Upper lobe of left lung (tissue), 6 donors: ENCODE measurements around the gene S100A1. TPM values are rescaled to one million over a fixed set of nuclear protein-coding genes. Genes with fewer than 3 reads are reported as not detected.

Source experiments
- ATAC-seq, 2 donors: fragments of 200-7000 bp; cut with Tn5 transposase; one replicate each; pipeline ENCODE4 v1.9.1; 2022; ENCODE audit warnings: mild to moderate bottlenecking in 2 of 2, moderate library complexity in 2 of 2; ENCODE audit not compliant: low FRiP score in 2 of 2
- DNase-seq, 2 donors: peaks; one replicate each; pipeline ENCODE4 v3.0.0-alpha.2; 2019 to 2020
- H3K27ac ChIP-seq, 4 donors: fragments of 200-600 bp; sonication (generic); one replicate each; pipeline ENCODE4 v1.5.1; 2016 to 2019
- H3K27me3 ChIP-seq, 4 donors: fragments of 200-600 bp; sonication (generic); one replicate each; pipeline ENCODE4 v1.5.1; 2017 to 2019
- H3K36me3 ChIP-seq, 4 donors: fragments of 200-600 bp; sonication (generic); one replicate each; pipeline ENCODE4 v1.5.1; 2016 to 2019
- H3K4me1 ChIP-seq, 4 donors: fragments of 200-600 bp; sonication (generic); one replicate each; pipeline ENCODE4 v1.5.1; 2018 to 2019
- H3K4me3 ChIP-seq, 4 donors: fragments of 200-600 bp; sonication (generic); one replicate each; pipeline ENCODE4 v1.5.1; 2017 to 2019; ENCODE audit warnings: mild to moderate bottlenecking in 2 of 4, moderate library complexity in 1 of 4
- H3K9me3 ChIP-seq, 4 donors: fragments of 200-600 bp; sonication (generic); one replicate each; pipeline ENCODE4 v1.5.1; 2018 to 2019
- EP300 ChIP-seq, 4 donors: sonication (generic); formaldehyde crosslinking; IDR thresholded peaks; one replicate each; pipeline ENCODE4 v1.5.1; 2017; ENCODE audit warnings: antibody characterized with exemption in 4 of 4, control low read depth in 2 of 4
- POLR2A ChIP-seq, 4 donors: fragments of 450-650 bp; IDR thresholded peaks; one replicate each; pipeline ENCODE4 v1.5.1; 2016 to 2017; ENCODE audit warnings: antibody characterized with exemption in 4 of 4, mild to moderate bottlenecking in 2 of 4
- POLR2AphosphoS5 ChIP-seq, 2 donors: sonication (generic); formaldehyde crosslinking; IDR thresholded peaks; one replicate each; pipeline ENCODE4 v1.5.1; 2017; ENCODE audit warnings: antibody characterized with exemption in 2 of 2
- WGBS, 2 donors: methylation state at CpG; one replicate each; pipeline ENCODE4 v1.1.5; 2017 to 2018; 5-methylcytosine and 5-hydroxymethylcytosine counted together
- total RNA-seq, 6 donors: library from RNA; depleted of rRNA in 4 of 6; stranded (reverse); fragments of >200 nt in 4 of 6; gene quantifications; one replicate each; pipeline versions ENCODE4 v1.1.0 to v1.2.1, GENCODE V29; 2016 to 2021
- TF ChIP-seq, protein P1 (sequence below), 6 experiments: fragments of 450-650 bp in 4 of 6; fragments of 200-600 bp in 2 of 6; sonication (generic) in 2 of 6; IDR thresholded peaks; one replicate each; pipeline ENCODE4 v1.5.1; 2016 to 2019; ENCODE audit warnings: antibody characterized with exemption in 6 of 6
- donor health status: DM: no; HTN: no; CAD: no; lungs with moderate emphysema.
- donor health status: DM: no; HTN: yes; CAD: no; lungs with severe emphysema.

Gene S100A1
- total RNA-seq, 6 donors from 2014 or later = 1.1 TPM; not detected in 5

DNA sequence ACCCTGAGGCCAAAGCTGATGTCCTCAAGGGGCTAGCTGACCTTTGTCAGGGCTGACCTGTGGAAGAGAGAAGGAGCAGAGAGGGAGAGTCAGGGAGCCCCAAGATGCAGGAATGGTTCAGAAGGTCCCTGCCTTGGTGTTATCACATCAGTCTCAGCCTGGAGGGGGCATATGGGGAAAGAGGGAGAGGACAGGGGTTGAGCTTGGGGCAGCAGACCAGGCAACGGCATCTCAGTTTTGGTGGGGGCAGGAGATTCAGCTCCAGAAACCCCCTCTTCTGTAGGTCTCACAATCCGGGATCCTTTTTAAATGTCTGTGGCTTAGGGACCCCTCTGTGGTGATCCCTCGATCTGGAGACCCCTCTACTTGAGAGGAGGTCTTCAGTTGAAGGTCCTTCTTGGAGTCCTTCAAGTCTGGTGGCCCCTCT, 1.7 kb upstream of the S100A1 start:
- peaks cover 38 to 69% (median 47%) of the 10 kb centered on the region in 4 donors for H3K4me1 ChIP-seq
- no peaks in the 10 kb centered on the region for H3K27me3 ChIP-seq
- DNase-seq (no peak), ATAC-seq (no peak)
- 37 to 66% methylated on average over 3 of the region's 3 CpGs for WGBS, 2 donors
- peaks cover 0 to 9% (median 1%) of the 10 kb centered on the region in 4 donors for H3K36me3 ChIP-seq
- TF ChIP-seq POLR2AphosphoS5 (IDR thresholded peaks at IDR 0.05) (no peak), POLR2A (IDR thresholded peaks at IDR 0.05) (no peak), EP300 (IDR thresholded peaks at IDR 0.05) (no peak)
- TF ChIP-seq, protein P1, sequence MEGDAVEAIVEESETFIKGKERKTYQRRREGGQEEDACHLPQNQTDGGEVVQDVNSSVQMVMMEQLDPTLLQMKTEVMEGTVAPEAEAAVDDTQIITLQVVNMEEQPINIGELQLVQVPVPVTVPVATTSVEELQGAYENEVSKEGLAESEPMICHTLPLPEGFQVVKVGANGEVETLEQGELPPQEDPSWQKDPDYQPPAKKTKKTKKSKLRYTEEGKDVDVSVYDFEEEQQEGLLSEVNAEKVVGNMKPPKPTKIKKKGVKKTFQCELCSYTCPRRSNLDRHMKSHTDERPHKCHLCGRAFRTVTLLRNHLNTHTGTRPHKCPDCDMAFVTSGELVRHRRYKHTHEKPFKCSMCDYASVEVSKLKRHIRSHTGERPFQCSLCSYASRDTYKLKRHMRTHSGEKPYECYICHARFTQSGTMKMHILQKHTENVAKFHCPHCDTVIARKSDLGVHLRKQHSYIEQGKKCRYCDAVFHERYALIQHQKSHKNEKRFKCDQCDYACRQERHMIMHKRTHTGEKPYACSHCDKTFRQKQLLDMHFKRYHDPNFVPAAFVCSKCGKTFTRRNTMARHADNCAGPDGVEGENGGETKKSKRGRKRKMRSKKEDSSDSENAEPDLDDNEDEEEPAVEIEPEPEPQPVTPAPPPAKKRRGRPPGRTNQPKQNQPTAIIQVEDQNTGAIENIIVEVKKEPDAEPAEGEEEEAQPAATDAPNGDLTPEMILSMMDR (IDR thresholded peaks at IDR 0.05) = no peak
- H3K9me3 ChIP-seq = no peaks in the 10 kb centered on the region
- peak overlapping the region; percentile 24 to 66 (median 46) for H3K4me3 ChIP-seq
- peak overlapping the region; percentile 86 to 95 (median 95) for H3K27ac ChIP-seq

DNA sequence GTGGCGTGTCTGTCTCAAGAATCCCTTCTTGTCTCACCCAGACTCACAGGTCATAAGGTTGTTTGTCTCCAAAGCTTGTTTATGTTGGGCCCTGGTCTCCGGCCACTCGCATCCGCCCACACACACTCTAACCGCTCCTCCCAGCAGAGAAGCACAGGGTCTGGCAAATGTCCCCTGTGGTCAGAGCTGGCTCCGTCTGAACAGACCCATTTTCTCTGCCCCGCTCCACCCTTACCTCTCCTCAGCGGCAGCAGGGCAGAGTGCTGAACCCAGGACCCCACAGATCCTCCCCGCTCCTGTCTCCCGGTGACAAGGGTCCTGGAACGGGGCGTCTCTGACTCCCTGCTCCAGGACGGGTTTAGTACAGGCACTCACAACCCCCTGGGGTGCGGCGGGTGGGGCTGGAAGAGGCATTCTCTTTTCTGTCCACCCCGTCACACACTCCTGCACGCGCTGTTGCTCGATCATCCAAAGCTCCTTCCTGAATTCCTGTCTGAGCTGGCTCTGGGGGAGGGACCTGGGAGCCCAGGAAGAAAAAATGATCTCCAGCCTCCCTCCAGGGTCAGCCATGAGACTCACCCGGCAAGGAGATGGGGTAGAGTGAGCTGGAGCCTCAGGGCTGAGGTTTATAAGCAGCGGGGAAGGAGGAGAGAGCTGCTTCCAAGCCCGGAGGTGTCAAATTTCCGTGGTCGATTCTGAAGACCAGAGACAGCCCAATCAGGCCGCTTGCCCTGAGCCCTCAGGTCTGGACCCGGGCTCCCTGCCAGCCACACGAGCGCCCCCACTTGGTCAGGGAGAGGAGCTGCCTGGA, 1.1 kb upstream of the S100A1 start, which contains the start of gene S100A13:
TSS of gene S100A13 (minus strand) at position 602 of the 811 bp plus-strand sequence. CDS start 1,033 bp downstream, outside the sequence.
- Histone ChIP-seq H3K4me3 (peak within 1 kb of the TSS; percentile 24 to 66 (median 46)), H3K4me1 (peaks cover 38 to 74% (median 47%) of the 10 kb centered on the region in 4 donors), H3K36me3 (peaks cover 0 to 6% (median 1%) of the 10 kb centered on the region in 4 donors), H3K27me3 (no peaks in the 10 kb centered on the region), H3K27ac (peak within 1 kb of the TSS; percentile 86 to 95 (median 95)), H3K9me3 (no peaks in the 10 kb centered on the region)
- 36 to 37% methylated on average over 13 to 28 of the region's 28 CpGs for WGBS, 2 donors
- DNase-seq = peak; percentile 89 to 94
- ATAC-seq = peak; percentile 81 to 88
- TF ChIP-seq EP300 (IDR thresholded peaks at IDR 0.05) (peak in 1 of 4 donors; percentile 34), POLR2AphosphoS5 (IDR thresholded peaks at IDR 0.05) (peak; percentile 45 to 79), POLR2A (IDR thresholded peaks at IDR 0.05) (peak in 3 of 4 donors; percentile 22 to 72 (median 66))
- TF ChIP-seq, protein P1 (IDR thresholded peaks at IDR 0.05) = peak in 4 of 6 experiments; percentile 59 to 83 (median 68)

DNA sequence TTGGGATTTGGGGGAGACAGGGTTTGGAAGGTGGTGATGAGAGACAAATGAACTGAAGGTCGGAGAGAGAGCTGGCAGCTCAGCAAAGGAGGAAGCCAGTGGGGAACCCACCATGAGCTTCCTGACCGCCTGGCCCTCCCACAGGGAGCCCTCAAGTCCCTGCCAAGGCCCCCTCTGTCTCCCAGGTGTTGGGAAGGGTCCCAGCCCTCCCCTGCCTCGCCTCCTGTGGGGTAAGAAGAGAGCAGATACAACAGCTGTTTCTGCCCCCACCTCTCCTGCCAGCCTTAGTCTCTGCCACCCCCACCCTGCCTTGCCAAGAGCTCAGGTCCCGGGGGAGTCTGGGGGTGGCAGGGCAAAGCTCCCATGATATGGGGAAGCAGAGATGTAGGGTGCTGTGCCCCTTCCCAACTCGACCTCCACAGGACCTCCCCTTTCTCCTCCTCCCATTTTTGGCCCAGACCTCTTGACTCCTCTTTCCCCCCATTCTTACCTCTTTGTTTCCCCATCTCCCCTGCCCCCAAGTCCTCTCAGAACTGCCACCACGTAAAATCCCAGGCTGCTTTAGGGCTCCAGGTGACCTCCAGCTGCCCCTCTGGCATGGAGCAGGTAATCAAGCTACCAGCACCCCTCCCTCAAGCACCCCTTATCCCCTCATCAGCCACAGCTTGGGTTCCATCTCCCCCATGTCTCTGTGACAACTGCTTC, 556 bp downstream of the S100A1 start:
- Histone ChIP-seq H3K4me1 (peaks cover 40 to 88% (median 50%) of the 10 kb centered on the region in 4 donors), H3K27me3 (no peaks in the 10 kb centered on the region), H3K27ac (peak overlapping the region in 3 of 4 donors; percentile 95), H3K36me3 (peaks cover 0 to 2% (median 0%) of the 10 kb centered on the region in 4 donors), H3K4me3 (no peak overlapping the region), H3K9me3 (no peaks in the 10 kb centered on the region)
- 73 to 78% methylated on average over 5 to 6 of the region's 6 CpGs for WGBS, 2 donors
- no peak for ATAC-seq
- TF ChIP-seq POLR2A (IDR thresholded peaks at IDR 0.05) = no peak
- TF ChIP-seq, protein P1 (IDR thresholded peaks at IDR 0.05) = no peak
- no peak for DNase-seq

DNA sequence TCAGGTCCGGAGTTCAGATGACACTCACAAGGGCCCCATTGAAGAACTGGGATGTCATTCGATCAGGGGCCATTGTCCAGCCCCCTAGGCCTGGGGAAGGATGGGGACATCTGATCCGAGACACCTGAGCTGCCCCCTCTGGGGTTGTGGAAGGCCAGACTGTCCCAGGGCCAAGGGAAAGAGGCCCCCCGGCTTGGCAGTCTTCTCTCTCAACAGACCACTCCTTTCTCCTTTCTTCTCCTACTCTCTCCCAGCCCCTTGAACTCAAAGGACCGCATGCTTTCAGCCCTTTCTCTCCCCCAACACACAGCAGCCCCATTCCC, 1.1 kb downstream of the S100A1 start:
- DNase-seq = no peak

More for the DNA sequence above, 1.1 kb downstream of the S100A1 start:
- Histone ChIP-seq H3K27me3 (no peaks in the 10 kb centered on the region), H3K9me3 (no peaks in the 10 kb centered on the region), H3K36me3 (peaks cover 0 to 2% (median 0%) of the 10 kb centered on the region in 4 donors), H3K27ac (peak overlapping the region in 3 of 4 donors; percentile 4 to 95 (median 95)), H3K4me3 (no peak overlapping the region), H3K4me1 (peaks cover 36 to 83% (median 47%) of the 10 kb centered on the region in 4 donors)
- WGBS, 2 donors = 90 to 96% methylated on average over 4 to 5 of the region's 5 CpGs
- TF ChIP-seq EP300 (IDR thresholded peaks at IDR 0.05) (no peak), POLR2AphosphoS5 (IDR thresholded peaks at IDR 0.05) (no peak), POLR2A (IDR thresholded peaks at IDR 0.05) (no peak)
- TF ChIP-seq, protein P1 (IDR thresholded peaks at IDR 0.05) = no peak
- ATAC-seq = no peak
